IPS-20b (cell line): ENCODE data around the gene HOXD10.
A peak's percentile ranks its signal among the peaks of the same experiment; 100 is the strongest.

ENCODE experiments used
- H3K27ac ChIP-seq: one replicate; pipeline ENCODE4 v1.5.1; 2013; ENCODE audit warnings: low read length
- H3K27me3 ChIP-seq: 2 replicates; pipeline ENCODE4 v1.6.1; 2013; ENCODE audit warnings: mild to moderate bottlenecking, low read length, inconsistent platforms; ENCODE audit not compliant: insufficient read depth
- H3K36me3 ChIP-seq: 2 replicates; pipeline ENCODE4 v1.6.1; 2013; ENCODE audit warnings: low read depth, mild to moderate bottlenecking, inconsistent platforms, low read length, moderate library complexity; ENCODE audit not compliant: insufficient read depth
- H3K4me1 ChIP-seq: 2 replicates; pipeline ENCODE4 v1.6.1; 2013; ENCODE audit warnings: mild to moderate bottlenecking, control low read depth, inconsistent platforms, low read length, moderate library complexity; ENCODE audit not compliant: insufficient read depth
- H3K4me3 ChIP-seq: 2 replicates; pipeline ENCODE4 v1.5.1; 2013; ENCODE audit warnings: mild to moderate bottlenecking, low read length, inconsistent platforms
- H3K9ac ChIP-seq: 2 replicates; pipeline ENCODE4 v1.6.1; 2013; ENCODE audit warnings: low read depth, mild to moderate bottlenecking, inconsistent platforms, low read length, moderate library complexity
- H3K9me3 ChIP-seq: 2 replicates; pipeline ENCODE4 v1.6.1; 2013; ENCODE audit warnings: mild to moderate bottlenecking, low read depth, low read length, inconsistent platforms; ENCODE audit not compliant: insufficient read depth

Gene HOXD10

GRCh38 chr2:176085120-176085788 lies 31.3 kb upstream of the HOXD10 start:
- Histone ChIP-seq H3K27me3 (peaks cover 100% of the 10 kb centered on the region), H3K36me3 (no peaks in the 10 kb centered on the region), H3K4me3 (no peak overlapping the region), H3K4me1 (peaks cover 4% of the 10 kb centered on the region; the same call in 1 of the 2 replicates), H3K27ac (no peak overlapping the region), H3K9ac (no peak overlapping the region), H3K9me3 (peaks cover 10% of the 10 kb centered on the region; the same call in 1 of the 2 replicates)

- Histone ChIP-seq H3K36me3 (no peaks in the 10 kb centered on the region), H3K4me1 (peaks cover 4% of the 10 kb centered on the region; the same call in 1 of the 2 replicates), H3K27me3 (peaks cover 100% of the 10 kb centered on the region), H3K4me3 (no peak overlapping the region), H3K9ac (no peak overlapping the region), H3K27ac (no peak overlapping the region), H3K9me3 (peaks cover 9% of the 10 kb centered on the region; the same call in 1 of the 2 replicates)
Observed at GRCh38 chr2:176085861-176086771, 30.5 kb upstream of the HOXD10 start.

GRCh38 chr2:176087330-176088047 lies 29.1 kb upstream of the HOXD10 start:
- H3K27me3 ChIP-seq: peaks cover 100% of the 10 kb centered on the region

DNA sequence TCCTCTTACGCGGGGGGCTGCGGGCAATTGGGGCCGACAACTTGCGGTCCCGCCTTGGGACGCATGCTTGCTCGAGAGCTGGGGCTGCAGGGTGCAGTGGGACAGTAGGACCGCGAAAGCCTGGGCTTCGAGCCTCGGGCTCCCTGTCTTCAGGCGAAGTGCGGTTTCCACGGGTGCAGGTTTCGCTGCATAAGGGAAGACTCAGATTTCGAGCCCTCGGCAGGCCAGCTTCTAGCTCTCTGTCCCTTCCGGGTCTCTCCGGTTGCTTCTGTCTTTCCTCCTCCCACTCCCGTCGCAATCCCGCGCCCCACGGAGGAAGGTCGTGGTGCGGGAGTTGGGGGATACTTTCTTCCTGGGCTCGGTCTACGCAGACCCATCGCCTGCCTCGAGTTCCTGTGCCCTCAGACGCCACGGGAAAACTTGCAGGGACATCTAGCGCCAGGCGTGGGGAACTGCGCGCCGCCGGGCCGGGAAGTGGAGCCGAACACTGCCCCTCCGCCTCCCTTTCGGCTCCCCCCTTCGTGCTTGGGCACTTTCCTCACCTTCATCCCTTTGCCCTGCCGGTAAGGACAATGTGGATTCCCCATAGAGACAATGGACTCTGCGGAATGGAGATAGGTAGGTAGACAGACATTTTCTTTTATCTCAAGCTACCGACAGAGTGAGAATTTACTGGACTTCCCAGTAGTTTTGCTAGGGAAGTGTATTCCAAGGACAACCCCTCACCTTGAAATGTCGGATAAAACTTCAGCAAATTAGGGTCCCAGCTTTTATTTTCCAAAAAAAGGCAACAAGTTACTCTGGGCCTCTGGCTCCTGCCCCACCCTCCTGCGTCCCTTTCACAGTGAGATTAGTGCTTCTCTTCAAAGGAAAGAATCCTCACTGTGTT lies 28.3 kb upstream of the HOXD10 start:
- H3K9ac ChIP-seq: no peak overlapping the region
- H3K4me3 ChIP-seq: peak overlapping the region; percentile 36; the same call in 1 of the 2 replicates
- peaks cover 100% of the 10 kb centered on the region for H3K27me3 ChIP-seq
- no peaks in the 10 kb centered on the region for H3K36me3 ChIP-seq
- H3K27ac ChIP-seq: no peak overlapping the region
- H3K9me3 ChIP-seq: peaks cover 14% of the 10 kb centered on the region; the same call in 1 of the 2 replicates
- peaks cover 4% of the 10 kb centered on the region; the same call in 1 of the 2 replicates for H3K4me1 ChIP-seq

More at GRCh38 chr2:176087330-176088047, 29.1 kb upstream of the HOXD10 start:
- no peak overlapping the region for H3K4me3 ChIP-seq
- no peak overlapping the region for H3K27ac ChIP-seq
- peaks cover 13% of the 10 kb centered on the region; the same call in 1 of the 2 replicates for H3K9me3 ChIP-seq
- peaks cover 4% of the 10 kb centered on the region; the same call in 1 of the 2 replicates for H3K4me1 ChIP-seq
- H3K36me3 ChIP-seq: no peaks in the 10 kb centered on the region
- no peak overlapping the region for H3K9ac ChIP-seq

GRCh38 chr2:176088937-176089842 lies 27.4 kb upstream of the HOXD10 start:
- peaks cover 16% of the 10 kb centered on the region for H3K9me3 ChIP-seq
- H3K27ac ChIP-seq: no peak overlapping the region
- no peak overlapping the region for H3K4me3 ChIP-seq
- no peaks in the 10 kb centered on the region for H3K36me3 ChIP-seq
- peaks cover 6% of the 10 kb centered on the region; the same call in 1 of the 2 replicates for H3K4me1 ChIP-seq
- H3K27me3 ChIP-seq: peaks cover 100% of the 10 kb centered on the region
- no peak overlapping the region for H3K9ac ChIP-seq

- H3K9me3 ChIP-seq: peaks cover 16% of the 10 kb centered on the region
- no peaks in the 10 kb centered on the region for H3K36me3 ChIP-seq
- peaks cover 6% of the 10 kb centered on the region; the same call in 1 of the 2 replicates for H3K4me1 ChIP-seq
- H3K9ac ChIP-seq: no peak overlapping the region
- no peak overlapping the region for H3K4me3 ChIP-seq
- no peak overlapping the region for H3K27ac ChIP-seq
- H3K27me3 ChIP-seq: peaks cover 100% of the 10 kb centered on the region
Observed at GRCh38 chr2:176089843-176090395, 26.7 kb upstream of the HOXD10 start.

DNA sequence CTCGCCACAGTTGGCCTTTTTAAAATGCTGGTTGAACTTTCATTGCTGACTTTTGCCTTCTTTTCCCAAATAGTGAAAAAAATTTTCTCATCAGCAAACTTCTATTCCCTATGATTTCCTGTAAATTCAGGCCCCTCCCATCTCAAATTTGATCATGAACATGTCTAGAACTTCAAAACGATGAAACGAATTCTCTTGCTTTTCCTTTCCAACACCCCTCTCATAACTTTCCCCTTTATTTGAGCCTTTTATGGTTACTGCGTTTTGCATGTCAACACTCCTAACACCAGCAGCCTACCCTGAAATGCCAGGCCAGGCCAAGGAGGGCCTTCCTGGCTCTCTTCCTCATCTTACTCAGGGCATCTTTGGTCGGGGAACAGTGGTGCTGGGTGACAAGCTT lies 25.7 kb upstream of the HOXD10 start:
- H3K27ac ChIP-seq: no peak overlapping the region
- H3K36me3 ChIP-seq: no peaks in the 10 kb centered on the region
- peaks cover 16% of the 10 kb centered on the region for H3K9me3 ChIP-seq
- peaks cover 100% of the 10 kb centered on the region for H3K27me3 ChIP-seq
- H3K9ac ChIP-seq: no peak overlapping the region
- H3K4me1 ChIP-seq: peaks cover 6% of the 10 kb centered on the region; the same call in 1 of the 2 replicates
- H3K4me3 ChIP-seq: no peak overlapping the region

GRCh38 chr2:176091329-176092258 lies 25.0 kb upstream of the HOXD10 start:
- Histone ChIP-seq H3K36me3 (no peaks in the 10 kb centered on the region), H3K27ac (no peak overlapping the region), H3K4me1 (peaks cover 10% of the 10 kb centered on the region; the same call in 1 of the 2 replicates), H3K27me3 (peaks cover 100% of the 10 kb centered on the region), H3K9me3 (peaks cover 16% of the 10 kb centered on the region), H3K9ac (no peak overlapping the region), H3K4me3 (no peak overlapping the region)
